ENCODE measurements around the gene FOXJ1. TPM values are rescaled to one million over a fixed set of nuclear protein-coding genes. Genes with fewer than 3 reads are reported as not detected.

FOXJ1 gene
- total RNA-seq, 4 donors from 2014 or later = 1.1 to 6.5 (median 5.7) TPM

- peak; percentile 87 to 93 for DNase-seq
- 5 to 12% methylated on average over 28 to 52 of the region's 55 CpGs for WGBS, 2 donors
- Histone ChIP-seq H3K4me1 (peaks cover 10 to 13% of the 10 kb centered on the region in 2 donors), H3K27ac (peak within 1 kb of the TSS; percentile 14 to 66 (median 62)), H3K4me3 (replicated peaks in 1 of 3) (peak within 1 kb of the TSS; percentile 51 to 75 (median 66)), H3K27me3 (no peaks in the 10 kb centered on the region), H3K9me3 (no peaks in the 10 kb centered on the region), H3K36me3 (peaks cover 20 to 21% of the 10 kb centered on the region in 2 donors)
- intact Hi-C loops (cut with DNase I) = no loop called here
- TF ChIP-seq, protein P1, sequence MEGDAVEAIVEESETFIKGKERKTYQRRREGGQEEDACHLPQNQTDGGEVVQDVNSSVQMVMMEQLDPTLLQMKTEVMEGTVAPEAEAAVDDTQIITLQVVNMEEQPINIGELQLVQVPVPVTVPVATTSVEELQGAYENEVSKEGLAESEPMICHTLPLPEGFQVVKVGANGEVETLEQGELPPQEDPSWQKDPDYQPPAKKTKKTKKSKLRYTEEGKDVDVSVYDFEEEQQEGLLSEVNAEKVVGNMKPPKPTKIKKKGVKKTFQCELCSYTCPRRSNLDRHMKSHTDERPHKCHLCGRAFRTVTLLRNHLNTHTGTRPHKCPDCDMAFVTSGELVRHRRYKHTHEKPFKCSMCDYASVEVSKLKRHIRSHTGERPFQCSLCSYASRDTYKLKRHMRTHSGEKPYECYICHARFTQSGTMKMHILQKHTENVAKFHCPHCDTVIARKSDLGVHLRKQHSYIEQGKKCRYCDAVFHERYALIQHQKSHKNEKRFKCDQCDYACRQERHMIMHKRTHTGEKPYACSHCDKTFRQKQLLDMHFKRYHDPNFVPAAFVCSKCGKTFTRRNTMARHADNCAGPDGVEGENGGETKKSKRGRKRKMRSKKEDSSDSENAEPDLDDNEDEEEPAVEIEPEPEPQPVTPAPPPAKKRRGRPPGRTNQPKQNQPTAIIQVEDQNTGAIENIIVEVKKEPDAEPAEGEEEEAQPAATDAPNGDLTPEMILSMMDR (IDR thresholded peaks at IDR 0.05) = no peak
- peak in 1 of 2 donors; percentile 74 for TF ChIP-seq POLR2A (IDR thresholded peaks at IDR 0.05)
Observed at GRCh38 chr17:76103274-76104139, 37.5 kb downstream of the FOXJ1 start, which contains the start of gene EXOC7. TSS of gene EXOC7 (minus strand) at chr17:76103787. CDS start at chr17:76103692, 95 bp downstream.

- 2 to 4% methylated on average over 4 of the region's 4 CpGs for WGBS, 2 donors
- Histone ChIP-seq H3K4me1 (peaks cover 10 to 13% of the 10 kb centered on the region in 2 donors), H3K36me3 (peaks cover 21% of the 10 kb centered on the region in 2 donors), H3K27me3 (no peaks in the 10 kb centered on the region), H3K27ac (peak overlapping the region in 2 of 3 donors; percentile 62 to 66), H3K9me3 (no peaks in the 10 kb centered on the region), H3K4me3 (replicated peaks in 1 of 3) (peak overlapping the region; percentile 51 to 75 (median 66))
- DNase-seq = no peak
- TF ChIP-seq, protein P1 (IDR thresholded peaks at IDR 0.05) = no peak
- TF ChIP-seq POLR2A (IDR thresholded peaks at IDR 0.05) = no peak
- intact Hi-C loops (cut with DNase I) = no loop called here
Observed at GRCh38 chr17:76102944-76103273, 38.1 kb downstream of the FOXJ1 start.

DNA sequence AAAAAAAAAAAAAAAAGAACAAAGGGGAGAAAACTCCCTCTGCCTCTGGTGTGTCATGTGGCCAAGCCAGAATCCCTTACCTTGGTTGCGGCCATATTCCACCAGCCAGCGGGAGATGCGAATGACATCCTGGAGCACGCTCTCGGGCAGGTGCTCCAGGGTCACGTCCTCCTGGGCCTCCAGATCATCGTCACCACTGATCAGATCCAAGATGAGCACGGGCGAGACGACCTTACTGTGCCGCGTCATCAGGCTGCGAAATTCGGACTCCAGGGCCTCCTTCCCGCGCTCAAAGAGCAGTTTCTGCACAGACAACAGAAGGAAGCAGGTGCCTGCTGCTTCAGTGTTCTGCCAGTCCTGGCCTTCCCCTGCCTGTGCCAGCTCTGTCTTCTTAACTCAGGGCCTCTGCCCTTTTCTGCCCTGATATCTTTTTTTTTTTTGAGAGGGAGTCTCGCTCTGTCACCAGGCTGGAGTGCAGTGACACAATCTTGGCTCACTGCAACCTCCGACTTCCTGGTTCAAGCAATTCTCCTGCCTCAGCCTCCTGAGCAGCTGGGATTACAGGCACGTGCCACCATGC is 43.2 kb downstream of the FOXJ1 start:
- WGBS, 2 donors = 97% methylated on average over 19 of the region's 19 CpGs
- no peak overlapping the region for H3K4me3 ChIP-seq (replicated peaks in 1 of 3)
- H3K27me3 ChIP-seq = no peaks in the 10 kb centered on the region
- TF ChIP-seq, protein P1 (IDR thresholded peaks at IDR 0.05) = no peak
- no peak for TF ChIP-seq POLR2A (IDR thresholded peaks at IDR 0.05)
- H3K27ac ChIP-seq = no peak overlapping the region
- DNase-seq = no peak
- H3K36me3 ChIP-seq = peaks cover 52 to 67% of the 10 kb centered on the region in 2 donors
- no peaks in the 10 kb centered on the region for H3K9me3 ChIP-seq
- H3K4me1 ChIP-seq = peaks cover 3 to 5% of the 10 kb centered on the region in 2 donors
- intact Hi-C loops (cut with DNase I) = no loop called here

DNA sequence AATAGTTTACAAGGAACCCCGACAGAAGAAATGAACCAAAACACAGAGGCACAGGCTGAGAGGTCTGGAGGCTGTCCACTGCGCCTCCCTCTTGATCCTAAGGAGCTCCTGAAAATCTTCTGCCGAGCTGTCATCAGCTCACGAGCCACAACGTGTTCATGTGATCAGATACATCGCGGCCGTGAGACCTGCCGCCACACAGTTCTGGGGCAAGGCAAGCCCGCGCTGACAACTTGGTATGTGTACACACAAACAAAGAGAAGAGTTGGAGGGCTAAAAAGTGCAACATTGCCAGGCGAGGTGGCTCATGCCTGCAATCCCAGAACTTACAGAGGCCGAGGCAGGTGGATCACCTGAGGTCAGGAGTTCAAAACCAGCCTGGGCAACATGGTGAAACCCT is 45.1 kb downstream of the FOXJ1 start:
- no peak overlapping the region for H3K4me3 ChIP-seq (replicated peaks in 1 of 3)
- no peak for DNase-seq
- no peaks in the 10 kb centered on the region for H3K9me3 ChIP-seq
- 93 to 97% methylated on average over 13 of the region's 13 CpGs for WGBS, 2 donors
- H3K36me3 ChIP-seq = peaks cover 47 to 65% of the 10 kb centered on the region in 2 donors
- H3K27me3 ChIP-seq = no peaks in the 10 kb centered on the region
- no peak overlapping the region for H3K27ac ChIP-seq
- TF ChIP-seq, protein P1 (IDR thresholded peaks at IDR 0.05) = no peak
- TF ChIP-seq POLR2A (IDR thresholded peaks at IDR 0.05) = no peak
- H3K4me1 ChIP-seq = no peaks in the 10 kb centered on the region
- intact Hi-C loops (cut with DNase I) = no loop called here

GRCh38 chr17:76094046-76094445 is 47.0 kb downstream of the FOXJ1 start:
- no peak for DNase-seq
- intact Hi-C loops (cut with DNase I) = no loop called here
- H3K27me3 ChIP-seq = no peaks in the 10 kb centered on the region
- whole genome bisulfite sequencing, 2 donors = 94 to 97% methylated on average over 10 to 11 of the region's 11 CpGs
- no peaks in the 10 kb centered on the region for H3K4me1 ChIP-seq
- no peak overlapping the region for H3K27ac ChIP-seq
- H3K36me3 ChIP-seq = peaks cover 48 to 64% of the 10 kb centered on the region in 2 donors
- TF ChIP-seq POLR2A (IDR thresholded peaks at IDR 0.05) = no peak
- TF ChIP-seq, protein P1 (IDR thresholded peaks at IDR 0.05) = no peak
- H3K9me3 ChIP-seq = no peaks in the 10 kb centered on the region
- H3K4me3 ChIP-seq (replicated peaks in 1 of 3) = no peak overlapping the region

All from thyroid gland (tissue), 4 donors.